GM21447 (cell line): ENCODE measurements around the gene PGR.

Experiments
- ATAC-seq: cut with Tn5 transposase; IDR thresholded peaks from one replicate; pipeline ENCODE4 v1.9.1; 2021; ENCODE audit not compliant: unreplicated experiment

PGR gene

DNA sequence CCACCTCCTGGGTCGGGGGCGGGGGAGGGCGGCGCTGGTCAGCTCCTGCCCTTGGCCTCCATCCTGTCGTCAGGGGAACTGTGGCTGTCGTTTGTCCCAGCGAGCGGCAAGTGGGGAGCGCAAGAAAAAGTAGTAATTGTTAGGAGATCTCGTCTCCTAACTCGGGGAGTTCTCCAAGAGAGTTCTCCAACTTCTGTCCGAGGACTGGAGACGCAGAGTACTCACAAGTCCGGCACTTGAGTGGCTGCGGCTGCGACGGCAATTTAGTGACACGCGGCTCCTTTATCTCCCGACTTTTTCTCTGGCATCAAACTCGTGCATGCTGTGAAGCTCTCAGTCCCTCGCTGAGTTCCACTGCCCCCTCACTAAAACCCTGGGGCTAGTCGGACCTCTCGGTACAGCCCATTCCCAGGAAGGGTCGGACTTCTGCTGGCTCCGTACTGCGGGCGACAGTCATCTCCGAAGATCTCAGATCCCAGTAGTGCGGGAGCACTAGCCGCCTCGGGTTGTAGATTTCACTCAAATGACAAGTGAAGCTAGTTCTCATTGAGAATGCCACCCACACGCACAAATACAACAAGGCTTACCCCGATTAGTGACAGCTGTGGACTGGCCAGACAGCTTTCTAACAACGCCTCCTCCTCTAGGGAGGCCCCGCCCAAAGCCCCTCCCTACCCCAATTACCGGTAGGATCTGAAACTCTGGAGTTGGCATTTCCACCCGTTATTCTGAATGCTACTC, at the start of gene PGR:
PGR (minus strand) TSS at position 611 of the 741 bp plus-strand sequence. CDS start 743 bp downstream, outside the sequence.
- ATAC-seq, result no peak

DNA sequence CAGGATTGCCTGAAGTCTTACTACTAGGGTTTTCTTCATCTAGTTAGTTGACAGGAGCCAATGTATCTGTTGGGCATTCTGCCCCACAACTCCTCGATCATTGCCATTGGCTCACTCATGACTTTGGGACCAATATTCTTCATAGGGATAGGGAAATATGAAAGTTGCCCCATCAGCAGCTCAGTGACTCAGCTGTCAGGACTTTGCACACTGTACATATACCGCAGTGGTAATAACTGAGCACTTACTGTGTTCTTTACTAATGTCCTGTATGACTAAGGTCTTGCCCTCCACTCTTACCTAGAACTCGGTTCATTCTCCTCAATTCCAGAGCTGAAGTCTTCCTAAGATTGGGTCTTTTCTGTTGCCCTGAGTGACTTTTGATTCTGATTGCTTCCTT, 46.8 kb upstream of the PGR start:
- ATAC-seq, result no peak

DNA sequence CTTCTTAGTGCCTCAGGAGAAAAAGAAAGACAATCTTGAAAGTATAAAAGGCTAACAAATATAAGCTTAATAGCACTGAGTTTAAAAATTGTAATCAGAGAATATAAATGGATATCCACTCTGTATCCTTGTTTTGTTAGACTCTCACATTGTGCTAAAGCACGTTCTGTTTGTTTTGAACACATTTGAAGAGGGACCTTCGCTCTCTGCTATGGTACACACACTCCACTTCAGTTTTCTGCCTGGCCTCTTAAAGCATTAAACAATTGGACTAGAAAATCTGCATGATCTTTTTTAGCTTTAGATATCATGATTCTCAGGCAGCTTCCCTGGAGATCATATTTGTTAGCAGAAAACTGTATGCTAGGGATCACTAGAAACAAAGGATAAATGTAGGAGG, 40.3 kb upstream of the PGR start:
- no peak for ATAC-seq

DNA sequence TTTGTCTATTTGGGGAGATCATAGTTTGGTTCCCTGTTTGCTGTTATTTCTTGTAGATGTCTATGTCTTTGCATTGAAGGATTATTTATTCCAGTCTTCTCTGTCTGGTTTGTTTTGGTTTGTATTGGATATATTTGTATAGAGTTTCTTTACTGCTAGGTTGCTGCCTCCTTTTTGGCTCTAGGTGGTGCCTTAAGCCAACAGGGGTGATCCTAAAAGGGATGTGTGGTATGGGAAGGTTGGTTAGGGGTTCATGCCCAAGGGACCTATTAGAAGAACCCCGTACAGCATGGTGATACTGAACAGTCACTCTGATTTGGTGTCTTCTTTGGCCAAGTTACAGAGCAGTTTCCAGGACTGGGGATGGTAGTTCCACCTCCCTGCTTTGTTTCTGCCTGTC, 36.4 kb upstream of the PGR start:
- no peak for ATAC-seq

DNA sequence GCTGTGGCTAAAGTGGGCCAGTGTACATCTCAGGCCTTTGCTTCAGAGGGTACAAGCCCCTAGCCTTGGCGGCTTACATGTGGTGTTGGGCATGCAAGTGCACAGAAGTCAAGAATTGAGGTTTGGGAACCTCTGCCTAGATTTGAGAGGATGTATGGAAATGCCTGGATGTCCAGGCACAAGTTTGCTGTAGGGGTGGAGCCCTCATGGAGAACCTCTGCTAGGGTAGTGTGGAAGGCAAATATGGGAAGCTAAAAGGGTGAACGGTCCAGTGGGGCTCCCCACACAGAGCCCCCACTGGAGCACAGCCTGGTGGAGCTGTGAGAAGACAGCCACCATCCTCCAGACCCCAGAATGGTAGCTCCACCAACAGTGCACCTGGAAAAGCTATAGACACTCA, 28.5 kb upstream of the PGR start:
- no peak for ATAC-seq

DNA sequence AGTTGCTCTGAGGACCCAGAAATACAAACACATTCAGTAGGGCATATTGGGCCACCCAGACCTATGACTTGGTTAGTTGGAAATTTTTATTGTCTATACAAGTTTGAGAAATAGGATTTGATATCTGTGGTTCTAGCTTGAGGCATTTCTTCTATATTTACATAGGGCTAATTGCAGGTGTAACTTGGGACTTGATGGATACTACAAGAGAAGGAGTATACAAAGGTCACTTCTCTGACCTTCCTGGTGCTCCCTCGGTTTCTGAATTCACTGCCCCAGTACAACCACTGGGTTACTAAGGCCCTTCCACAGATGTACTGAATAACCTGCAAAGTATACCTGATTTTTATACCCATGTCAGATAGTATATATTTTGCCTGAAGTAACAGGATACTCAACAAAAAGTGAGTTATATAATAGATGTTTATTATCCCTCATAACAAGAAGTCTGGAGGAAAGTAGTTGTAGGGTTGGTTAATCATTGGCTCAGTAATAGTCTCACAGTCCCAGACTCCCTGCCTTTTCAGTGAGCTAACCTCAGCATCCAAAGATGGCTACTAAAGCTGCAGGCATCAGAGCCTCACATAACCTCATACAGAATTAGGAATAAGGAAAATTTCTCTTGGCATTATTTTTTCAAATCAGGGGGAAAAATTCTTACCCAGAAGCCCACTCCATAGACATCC, 8.8 kb upstream of the PGR start:
- ATAC-seq, result no peak

DNA sequence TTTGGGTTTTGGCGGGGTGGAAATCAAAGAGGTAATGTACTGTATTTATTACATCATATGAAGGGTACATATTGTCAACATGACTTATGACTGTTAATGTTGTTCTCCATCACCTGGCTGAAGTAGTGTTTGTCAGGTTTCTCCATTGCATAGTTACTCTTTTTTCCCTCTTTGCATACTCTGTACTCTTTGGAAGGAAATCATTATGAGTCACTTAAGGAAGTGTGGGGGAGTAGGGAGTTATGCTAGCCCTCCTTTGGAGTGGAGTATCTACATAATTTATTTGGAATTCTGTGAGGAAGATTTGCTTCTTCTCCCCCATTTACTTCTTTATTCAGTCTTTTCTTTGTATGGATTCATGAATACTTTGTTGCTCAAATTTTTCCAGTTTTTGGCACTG, 3.6 kb upstream of the PGR start:
- no peak for ATAC-seq

DNA sequence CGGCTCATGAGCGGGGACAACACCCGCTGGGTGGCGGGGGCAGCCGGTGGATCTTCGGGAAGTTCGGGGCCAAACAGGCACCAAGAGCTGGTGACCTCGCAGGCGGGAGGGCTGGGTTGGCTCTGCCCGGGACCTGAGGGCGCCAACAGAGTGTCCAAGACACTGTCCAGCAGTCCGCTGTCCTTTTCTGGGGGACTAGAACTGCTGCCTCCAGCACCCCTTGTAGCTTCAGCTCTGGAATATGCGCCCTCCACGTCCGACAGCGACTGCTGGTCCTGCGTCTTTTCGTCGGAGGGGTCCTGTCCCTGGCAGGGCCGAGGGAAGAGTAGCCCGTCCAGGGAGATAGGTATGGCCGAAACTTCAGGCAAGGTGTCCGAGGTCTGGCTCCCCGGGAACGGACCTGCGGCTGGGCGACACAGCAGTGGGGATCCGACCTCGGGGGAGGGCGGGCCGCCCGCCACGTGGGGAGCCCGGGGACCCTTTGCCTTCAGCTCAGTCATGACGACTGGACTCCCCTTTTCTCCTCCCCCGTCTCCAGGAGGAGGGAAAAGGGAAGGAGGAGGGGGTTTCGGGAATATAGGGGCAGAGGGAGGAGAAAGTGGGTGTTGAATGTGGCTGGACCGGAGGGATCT, 926 bp downstream of the PGR start:
- no peak for ATAC-seq

DNA sequence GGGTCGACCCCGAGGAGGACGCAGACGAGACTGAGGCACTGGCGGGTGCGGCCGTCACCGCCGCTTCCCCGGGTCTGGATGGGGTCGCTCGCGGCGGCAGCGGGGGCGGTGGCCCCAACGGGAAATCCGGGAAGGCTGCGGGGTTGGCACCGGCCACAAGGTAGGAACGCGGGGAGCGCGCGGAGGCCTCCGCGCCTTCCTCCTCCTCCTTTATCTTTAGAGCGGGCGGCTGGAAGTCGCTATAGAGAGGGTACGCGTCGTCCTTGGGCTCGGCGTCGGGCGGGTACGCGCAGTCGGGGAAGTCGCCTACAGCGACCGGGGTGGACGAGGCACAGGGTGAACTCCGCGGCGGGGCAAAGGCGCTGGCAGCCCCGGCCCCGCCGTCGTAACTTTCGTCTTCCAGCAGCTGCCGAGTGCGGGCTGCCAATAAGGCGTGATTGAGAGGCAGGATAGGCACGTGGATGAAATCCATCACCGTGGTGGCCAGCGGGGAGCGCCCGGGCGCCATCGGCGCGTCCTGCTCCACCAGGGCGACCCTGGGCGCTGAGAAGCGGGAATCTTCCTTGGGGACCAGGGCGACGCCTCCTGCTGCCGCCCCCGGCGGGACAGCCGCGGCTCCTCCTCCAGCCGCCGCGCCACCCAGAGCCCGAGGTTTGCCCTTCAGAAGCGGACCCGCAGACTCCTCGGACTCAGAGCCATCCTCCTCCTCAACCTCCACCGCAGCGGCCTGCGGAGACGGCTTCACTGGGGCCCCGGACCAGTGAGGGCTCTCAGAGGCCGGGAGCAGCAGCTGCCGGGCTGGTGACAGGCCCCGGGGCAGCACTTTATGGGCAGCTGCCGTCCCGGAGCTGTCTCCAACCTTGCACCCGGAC, 1.7 kb downstream of the PGR start:
- no peak for ATAC-seq

DNA sequence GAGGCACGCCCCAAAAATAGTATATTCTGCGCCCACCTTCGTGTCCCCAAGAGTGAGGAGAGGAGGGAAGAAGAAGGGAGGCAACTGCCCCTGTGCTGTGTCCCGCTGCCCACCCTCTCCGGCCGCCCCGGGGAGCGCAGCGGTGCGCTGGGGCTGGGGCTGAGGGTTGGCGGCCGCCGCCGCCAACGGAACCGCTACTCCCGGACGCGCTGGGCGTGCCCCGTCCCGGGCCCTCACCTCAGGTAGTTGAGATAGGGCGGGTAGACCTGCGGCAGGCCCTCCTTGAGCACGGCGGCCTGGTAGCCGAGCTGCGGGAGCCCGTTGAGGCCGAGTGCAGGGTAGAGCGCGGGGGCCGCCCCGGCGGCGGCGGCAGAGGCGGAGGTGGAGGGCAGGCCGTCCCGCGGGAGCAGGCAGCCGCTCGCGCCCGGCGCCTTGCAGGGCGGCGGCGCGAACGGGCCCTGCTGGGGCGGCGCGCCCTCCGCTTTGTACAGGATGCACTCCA, 2.4 kb downstream of the PGR start:
- no peak for ATAC-seq

DNA sequence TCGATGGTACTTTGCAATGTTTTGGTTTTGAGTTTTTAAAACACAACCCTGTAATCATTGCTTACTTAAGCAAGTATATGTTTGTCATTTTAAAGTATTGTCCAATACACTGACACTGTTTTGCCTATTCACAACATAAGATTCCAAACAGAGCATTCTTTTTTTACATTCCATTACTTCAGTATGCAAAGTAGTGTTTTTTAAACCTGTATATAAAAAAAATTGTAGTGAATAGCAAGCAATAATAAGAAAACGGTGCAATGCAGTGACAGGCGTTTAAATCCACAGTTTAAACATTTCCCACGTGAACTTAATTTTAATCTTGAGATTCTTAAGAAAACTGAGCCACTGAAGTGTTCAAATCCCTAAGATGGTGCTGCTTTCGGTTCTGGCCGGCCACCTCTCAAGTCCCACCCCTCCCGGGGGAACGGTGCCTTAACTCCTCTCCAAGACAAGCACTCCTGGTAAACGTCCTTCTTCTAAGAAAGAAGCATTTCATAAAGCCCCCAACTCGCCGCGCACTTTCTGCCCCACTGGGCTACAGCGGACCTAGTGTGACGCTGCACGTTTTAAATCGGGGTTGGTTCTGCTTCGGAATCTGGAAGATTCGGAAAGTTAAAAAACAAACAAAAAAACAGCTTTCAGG, 2.9 kb downstream of the PGR start:
- no peak for ATAC-seq

DNA sequence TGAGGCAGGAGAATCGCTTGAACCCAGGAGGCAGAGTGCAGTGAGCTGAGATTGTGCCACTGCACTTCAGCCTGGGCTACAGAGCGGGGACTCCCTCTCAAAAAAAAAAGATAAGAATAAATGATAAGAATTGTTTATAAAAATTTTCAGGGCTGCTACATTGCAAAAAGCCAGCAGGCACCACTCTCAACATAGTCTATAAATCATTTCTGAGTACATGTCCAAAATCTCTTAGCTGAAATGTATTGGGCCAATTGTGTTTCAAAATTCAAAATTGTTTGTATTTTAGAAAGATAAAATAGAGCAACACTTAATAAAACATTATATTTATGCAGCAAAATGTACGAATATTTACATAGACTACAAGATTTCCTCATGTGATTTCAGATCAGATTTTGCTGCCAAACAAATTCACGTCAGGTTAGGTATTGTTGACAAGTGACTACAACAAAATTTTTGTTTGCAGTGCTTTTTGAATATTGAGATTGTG, 13.9 kb downstream of the PGR start:
- no peak for ATAC-seq

DNA sequence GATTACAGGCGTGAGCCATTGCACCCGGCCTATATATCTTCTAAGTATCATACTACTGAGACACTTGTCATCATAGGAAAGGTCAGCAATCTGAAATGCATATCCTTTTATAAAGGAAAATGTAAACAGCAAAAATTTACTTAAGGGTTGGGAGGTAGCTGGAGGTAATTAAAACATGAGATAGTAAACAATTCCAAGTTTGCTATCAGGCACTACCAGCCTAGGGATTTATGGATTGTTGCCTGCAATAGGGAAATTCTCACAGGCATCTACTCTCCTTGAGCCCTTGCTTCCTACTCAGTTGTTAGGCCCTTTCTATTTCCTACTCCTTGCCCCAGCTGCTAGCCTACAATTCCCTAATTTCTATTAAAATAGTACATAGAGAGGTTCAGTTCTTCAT, 16.1 kb downstream of the PGR start:
- no peak for ATAC-seq

DNA sequence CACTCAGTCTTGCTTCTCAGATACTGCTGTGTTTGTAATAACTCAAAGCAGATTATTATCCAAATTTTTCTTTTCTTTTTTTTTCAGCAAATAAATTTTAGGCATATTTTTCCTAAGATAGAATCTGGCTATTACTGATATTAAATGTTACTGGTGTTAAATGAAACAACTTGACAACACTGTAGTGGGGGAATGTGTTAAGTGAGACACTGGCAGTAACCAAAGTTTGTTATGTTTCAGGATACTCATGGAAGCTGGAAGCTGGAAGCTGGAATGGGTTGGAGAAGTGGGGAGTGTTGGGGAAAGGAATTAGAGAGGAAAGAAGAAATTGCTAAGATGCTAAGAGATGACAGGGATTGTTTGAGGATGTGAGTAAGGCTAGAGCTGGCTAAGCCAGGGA, 24.9 kb downstream of the PGR start:
- no peak for ATAC-seq

DNA sequence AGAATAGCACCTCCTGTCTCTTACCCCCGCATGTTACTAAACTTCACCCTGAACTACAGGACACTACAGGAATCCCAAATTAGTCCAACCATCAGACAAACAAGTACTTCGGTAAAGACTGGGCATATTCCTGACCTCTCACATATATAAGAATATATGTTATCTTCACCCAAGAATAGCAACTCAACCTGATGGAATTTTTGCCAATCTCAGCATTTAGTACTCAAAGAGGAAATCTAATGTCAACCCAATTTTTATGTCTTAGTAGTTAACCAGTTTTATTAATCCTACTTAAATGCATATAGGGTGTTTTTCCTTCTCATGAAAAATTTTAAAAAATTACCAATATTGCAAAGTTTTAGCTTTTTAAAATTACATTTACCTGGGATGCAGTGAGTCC, 26.2 kb downstream of the PGR start:
- ATAC-seq, result no peak

DNA sequence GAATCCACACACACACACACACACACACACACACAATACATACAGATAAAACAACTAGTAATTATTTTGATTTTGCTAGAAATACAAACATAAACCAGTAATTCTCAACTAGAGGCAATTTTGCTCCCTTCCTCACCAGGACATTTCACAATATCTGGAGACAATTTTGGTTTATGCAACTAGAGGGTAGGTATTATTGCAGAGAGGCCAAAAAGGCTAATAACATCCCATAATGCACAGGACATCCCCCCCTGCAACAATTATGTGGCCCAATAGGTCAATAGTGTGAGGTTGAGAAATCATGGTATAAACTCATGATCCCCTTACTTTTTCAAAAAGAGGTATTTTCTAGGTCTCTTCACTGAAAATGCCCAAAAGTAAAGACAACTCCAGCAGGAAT, 29.0 kb downstream of the PGR start:
- no peak for ATAC-seq

DNA sequence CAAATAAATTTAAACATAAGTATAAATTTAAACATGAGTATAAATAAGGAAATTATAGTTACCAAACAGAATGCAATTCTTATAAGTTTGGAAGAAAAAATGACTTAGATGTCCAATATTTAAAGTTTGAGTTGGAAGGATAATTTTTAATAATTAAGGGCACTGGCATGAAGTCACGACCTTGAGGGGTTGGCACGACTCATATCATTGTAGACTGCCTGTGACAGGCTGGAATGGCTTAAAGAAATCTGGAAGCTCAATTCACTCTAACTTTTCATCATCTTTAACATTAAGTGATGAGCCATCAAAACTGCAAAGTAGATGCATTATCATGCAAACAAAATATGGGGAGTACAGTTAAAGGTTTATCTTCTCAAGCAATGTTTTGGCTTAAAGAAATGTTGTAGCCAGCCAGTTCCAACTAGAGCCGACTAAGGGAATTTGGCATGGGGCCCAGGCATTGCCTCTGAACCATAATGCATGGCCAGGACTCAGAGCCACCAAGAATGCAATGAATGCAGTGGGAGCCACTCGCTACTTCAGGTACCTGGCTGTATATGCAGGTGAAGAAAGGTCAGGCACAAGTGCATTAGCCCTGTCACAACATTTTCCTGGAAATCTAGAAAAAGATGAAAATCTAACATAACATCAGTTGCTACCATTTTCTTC, 33.4 kb downstream of the PGR start:
- no peak for ATAC-seq

DNA sequence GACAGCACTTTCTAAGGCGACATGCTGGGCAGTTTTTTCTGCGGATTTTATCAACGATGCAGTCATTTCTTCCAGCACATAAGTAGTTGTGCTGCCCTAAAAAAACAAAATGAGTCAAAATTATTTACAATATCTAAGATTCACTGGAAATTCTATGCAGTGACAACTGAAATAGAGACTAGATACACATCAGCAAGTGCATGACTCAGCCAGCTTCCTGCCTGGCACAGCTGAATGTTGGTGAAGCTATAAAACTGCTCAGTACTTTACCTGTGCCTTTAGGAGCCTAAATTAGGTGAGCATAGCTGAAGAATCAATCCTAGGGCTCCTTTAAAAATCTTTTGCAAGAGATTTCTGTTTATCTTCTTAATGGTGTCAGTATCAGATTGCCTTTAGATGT, 37.8 kb downstream of the PGR start:
- ATAC-seq, result no peak

DNA sequence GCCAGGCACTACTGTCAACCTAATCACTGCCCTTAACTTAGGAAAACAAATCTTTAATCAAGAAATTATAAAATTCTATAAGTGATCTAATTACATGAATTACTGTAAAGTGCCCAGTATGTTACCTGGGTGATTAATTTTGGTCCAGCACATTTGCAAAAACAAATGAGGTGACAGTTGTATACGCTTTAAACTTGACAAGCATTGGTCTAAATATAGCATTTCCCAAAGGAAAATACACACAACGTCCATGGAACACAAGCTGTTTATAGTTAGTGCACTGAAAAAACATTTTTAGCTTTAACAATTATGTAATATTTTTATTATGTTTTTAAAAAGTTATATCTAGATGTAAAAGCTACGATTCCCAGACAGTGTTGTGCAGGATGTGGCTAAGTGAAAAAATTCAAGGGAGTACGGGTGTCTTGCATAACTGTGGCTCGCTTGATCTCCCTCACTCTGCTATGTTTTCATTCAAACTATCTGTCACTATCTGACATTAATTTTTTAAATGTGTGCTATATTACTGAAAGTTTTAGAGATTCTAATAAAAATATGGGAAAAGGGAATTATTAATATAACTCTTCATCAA, 38.8 kb downstream of the PGR start:
- ATAC-seq, result no peak

DNA sequence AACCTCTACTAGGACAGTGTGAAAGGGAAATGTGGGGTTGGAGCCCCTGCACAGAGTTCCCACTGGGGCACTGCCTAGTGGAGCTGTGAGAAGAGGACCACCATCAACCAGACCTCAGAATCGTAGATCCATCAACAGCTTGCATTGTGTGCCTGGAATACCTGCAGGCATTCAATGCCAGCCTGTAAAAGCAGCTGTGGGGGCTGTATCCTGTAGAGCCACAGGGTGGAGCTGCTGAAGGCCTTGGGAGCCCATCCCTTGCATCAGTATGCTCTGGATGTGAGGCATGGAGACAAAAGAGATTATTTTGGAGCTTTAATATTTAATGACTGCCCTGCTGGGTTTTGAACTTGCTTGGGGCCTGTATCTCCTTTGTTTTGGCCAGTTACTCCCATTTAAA, 46.3 kb downstream of the PGR start:
- no peak for ATAC-seq
